ENCODE results near the gene FAM78B. TPM values are rescaled to one million over a fixed set of nuclear protein-coding genes. Genes with fewer than 3 reads are reported as not detected.

The FAM78B gene
- total and polyA plus RNA-seq, 2 experiments from 2014 or later = 0.16 to 0.43 TPM

- no peak for TF ChIP-seq EZH2phosphoT487 (IDR thresholded peaks at IDR 0.05; ENCODE audit: insufficient read depth, low read depth)
- no peak for TF ChIP-seq EZH2 (IDR thresholded peaks at IDR 0.05; ENCODE audit: insufficient read depth, poor library complexity, severe bottlenecking)
- Histone ChIP-seq H3K4me1 (ENCODE audit: insufficient read depth) (no peaks in the 10 kb centered on the region), H3F3A (ENCODE audit: insufficient read depth) (no peaks in the 10 kb centered on the region), H3K4me2 (ENCODE audit: unreplicated experiment) (no peak overlapping the region), H2AFZ (no peak overlapping the region), H3K27ac (no peak overlapping the region), H3K9me3 (ENCODE audit: low read depth) (no peaks in the 10 kb centered on the region), H3K9me2 (ENCODE audit: insufficient read depth) (no peaks in the 10 kb centered on the region), H4K20me1 (ENCODE audit: insufficient read depth) (no peaks in the 10 kb centered on the region), H3K4me3 (no peak overlapping the region), H3K79me2 (ENCODE audit: insufficient read depth) (no peaks in the 10 kb centered on the region), H3K9ac (no peak overlapping the region), H3K36me3 (ENCODE audit: low read depth) (no peaks in the 10 kb centered on the region), H3K27me3 (replicated peaks; ENCODE audit: insufficient read depth) (no peaks in the 10 kb centered on the region)
- DNase-seq = no peak
- 21% methylated on average over 3 of the region's 3 CpGs for WGBS, 2 experiments (ENCODE audit: low coverage in 1 of 2, low lambda C conversion rate in 2 of 2, missing lambda C conversion rate in 2 of 2)
- in situ Hi-C loops (cut with MboI) = no loop called here
Measured at GRCh38 chr1:166113031-166113430, 53.8 kb downstream of the FAM78B start.

- WGBS, 2 experiments (ENCODE audit: low coverage in 1 of 2, low lambda C conversion rate in 2 of 2, missing lambda C conversion rate in 2 of 2) = 15 to 16% methylated on average over 2 of the region's 2 CpGs
- in situ Hi-C loops (cut with MboI) = no loop called here
- no peak overlapping the region for H2AFZ ChIP-seq
Measured at GRCh38 chr1:166112425-166112824, 54.4 kb downstream of the FAM78B start.

GRCh38 chr1:166111430-166111829, 55.4 kb downstream of the FAM78B start:
- Histone ChIP-seq H3K27ac (no peak overlapping the region), H3K79me2 (ENCODE audit: insufficient read depth) (no peaks in the 10 kb centered on the region), H3K9me3 (ENCODE audit: low read depth) (no peaks in the 10 kb centered on the region), H3K4me3 (no peak overlapping the region), H3K9ac (no peak overlapping the region), H3K27me3 (replicated peaks; ENCODE audit: insufficient read depth) (no peaks in the 10 kb centered on the region), H3K9me2 (ENCODE audit: insufficient read depth) (no peaks in the 10 kb centered on the region), H3K36me3 (ENCODE audit: low read depth) (no peaks in the 10 kb centered on the region), H4K20me1 (ENCODE audit: insufficient read depth) (no peaks in the 10 kb centered on the region), H3K4me1 (ENCODE audit: insufficient read depth) (no peaks in the 10 kb centered on the region), H3F3A (ENCODE audit: insufficient read depth) (no peaks in the 10 kb centered on the region), H2AFZ (no peak overlapping the region), H3K4me2 (ENCODE audit: unreplicated experiment) (no peak overlapping the region)
- no peak for DNase-seq
- in situ Hi-C loops (cut with MboI) = no loop called here
- TF ChIP-seq EZH2phosphoT487 (IDR thresholded peaks at IDR 0.05; ENCODE audit: insufficient read depth, low read depth) (no peak), EZH2 (IDR thresholded peaks at IDR 0.05; ENCODE audit: insufficient read depth, poor library complexity, severe bottlenecking) (no peak)
- 22 to 32% methylated on average over 3 of the region's 3 CpGs for WGBS, 2 experiments (ENCODE audit: low coverage in 1 of 2, low lambda C conversion rate in 2 of 2, missing lambda C conversion rate in 2 of 2)

More at GRCh38 chr1:166112425-166112824, 54.4 kb downstream of the FAM78B start:
- DNase-seq = no peak
- TF ChIP-seq EZH2 (IDR thresholded peaks at IDR 0.05; ENCODE audit: insufficient read depth, poor library complexity, severe bottlenecking) (no peak), EZH2phosphoT487 (IDR thresholded peaks at IDR 0.05; ENCODE audit: insufficient read depth, low read depth) (no peak)
- Histone ChIP-seq H3K79me2 (ENCODE audit: insufficient read depth) (no peaks in the 10 kb centered on the region), H3K9me3 (ENCODE audit: low read depth) (no peaks in the 10 kb centered on the region), H3K9ac (no peak overlapping the region), H3K4me1 (ENCODE audit: insufficient read depth) (no peaks in the 10 kb centered on the region), H3K4me3 (no peak overlapping the region), H3K36me3 (ENCODE audit: low read depth) (no peaks in the 10 kb centered on the region), H3K4me2 (ENCODE audit: unreplicated experiment) (no peak overlapping the region), H3F3A (ENCODE audit: insufficient read depth) (no peaks in the 10 kb centered on the region), H3K27me3 (replicated peaks; ENCODE audit: insufficient read depth) (no peaks in the 10 kb centered on the region), H3K27ac (no peak overlapping the region), H3K9me2 (ENCODE audit: insufficient read depth) (no peaks in the 10 kb centered on the region), H4K20me1 (ENCODE audit: insufficient read depth) (no peaks in the 10 kb centered on the region)

- H3K4me3 ChIP-seq = no peak overlapping the region
- H3K79me2 ChIP-seq (ENCODE audit: insufficient read depth) = no peaks in the 10 kb centered on the region
Measured at GRCh38 chr1:166090244-166090643, 76.6 kb downstream of the FAM78B start.

GRCh38 chr1:166089804-166090203, 77.0 kb downstream of the FAM78B start:
- no peaks in the 10 kb centered on the region for H3K9me3 ChIP-seq (ENCODE audit: low read depth)
- H3K79me2 ChIP-seq (ENCODE audit: insufficient read depth) = no peaks in the 10 kb centered on the region
- no peaks in the 10 kb centered on the region for H4K20me1 ChIP-seq (ENCODE audit: insufficient read depth)
- H3K9ac ChIP-seq = no peak overlapping the region
- no peak overlapping the region for H3K27ac ChIP-seq
- DNase-seq = no peak
- no peak for TF ChIP-seq EZH2phosphoT487 (IDR thresholded peaks at IDR 0.05; ENCODE audit: insufficient read depth, low read depth)
- no peak for TF ChIP-seq EZH2 (IDR thresholded peaks at IDR 0.05; ENCODE audit: insufficient read depth, poor library complexity, severe bottlenecking)
- H3K4me2 ChIP-seq (ENCODE audit: unreplicated experiment) = no peak overlapping the region
- 2 to 3% methylated on average over 6 of the region's 6 CpGs for WGBS, 2 experiments (ENCODE audit: low coverage in 1 of 2, low lambda C conversion rate in 2 of 2, missing lambda C conversion rate in 2 of 2)
- H3K36me3 ChIP-seq (ENCODE audit: low read depth) = no peaks in the 10 kb centered on the region
- no peaks in the 10 kb centered on the region for H3F3A ChIP-seq (ENCODE audit: insufficient read depth)
- H3K27me3 ChIP-seq (replicated peaks; ENCODE audit: insufficient read depth) = no peaks in the 10 kb centered on the region
- no peak overlapping the region for H3K4me3 ChIP-seq
- H2AFZ ChIP-seq = no peak overlapping the region
- no peaks in the 10 kb centered on the region for H3K4me1 ChIP-seq (ENCODE audit: insufficient read depth)
- in situ Hi-C loops (cut with MboI) = no loop called here
- H3K9me2 ChIP-seq (ENCODE audit: insufficient read depth) = no peaks in the 10 kb centered on the region

More at GRCh38 chr1:166090244-166090643, 76.6 kb downstream of the FAM78B start:
- no peak for DNase-seq
- Histone ChIP-seq H3K36me3 (ENCODE audit: low read depth) (no peaks in the 10 kb centered on the region), H3K4me2 (ENCODE audit: unreplicated experiment) (no peak overlapping the region), H3K9me2 (ENCODE audit: insufficient read depth) (no peaks in the 10 kb centered on the region), H3F3A (ENCODE audit: insufficient read depth) (no peaks in the 10 kb centered on the region), H3K9ac (no peak overlapping the region), H4K20me1 (ENCODE audit: insufficient read depth) (no peaks in the 10 kb centered on the region), H2AFZ (no peak overlapping the region), H3K9me3 (ENCODE audit: low read depth) (no peaks in the 10 kb centered on the region), H3K27me3 (replicated peaks; ENCODE audit: insufficient read depth) (no peaks in the 10 kb centered on the region), H3K4me1 (ENCODE audit: insufficient read depth) (no peaks in the 10 kb centered on the region), H3K27ac (no peak overlapping the region)
- TF ChIP-seq EZH2 (IDR thresholded peaks at IDR 0.05; ENCODE audit: insufficient read depth, poor library complexity, severe bottlenecking) (no peak), EZH2phosphoT487 (IDR thresholded peaks at IDR 0.05; ENCODE audit: insufficient read depth, low read depth) (no peak)
- in situ Hi-C loops (cut with MboI) = no loop called here
- WGBS, 2 experiments (ENCODE audit: low coverage in 1 of 2, low lambda C conversion rate in 2 of 2, missing lambda C conversion rate in 2 of 2) = 9 to 12% methylated on average over 4 of the region's 4 CpGs
